Stimulated activated CD4-positive, alpha-beta T cell treated with anti-CD3 and anti-CD28 coated beads, Interleukin-12 subunit alpha, Interleukin-12 subunit beta, amount 100 ng/mL, for 4 hours (primary cell): ENCODE data around the gene RPL36.
"Not testable (repeated sequence)": the region's sequence is repeated elsewhere in the genome, so short reads cannot be mapped to it uniquely, and the experiment has no call there.

Experiments used
- DNase-seq: peaks from one replicate; pipeline ENCODE4 v3.0.0-alpha.2; 2020

The RPL36 gene

GRCh38 chr19:5707576-5708575 lies 17.8 kb downstream of the RPL36 start:
- DNase-seq: no peak

- DNase-seq: no peak
Measured at GRCh38 chr19:5711025-5711424, 20.9 kb downstream of the RPL36 start.

GRCh38 chr19:5711713-5712161 lies 21.6 kb downstream of the RPL36 start:
- no peak for DNase-seq

- no peak for DNase-seq
Measured at GRCh38 chr19:5713228-5713627, 23.1 kb downstream of the RPL36 start.

GRCh38 chr19:5714816-5715215 lies 24.7 kb downstream of the RPL36 start:
- DNase-seq: no peak

- no peak for DNase-seq
Measured at GRCh38 chr19:5717215-5717935, 27.3 kb downstream of the RPL36 start.

GRCh38 chr19:5718037-5718578 lies 28.0 kb downstream of the RPL36 start:
- DNase-seq: peak; percentile 47

- DNase-seq: peak; percentile 44
Measured at GRCh38 chr19:5718579-5719273, 28.6 kb downstream of the RPL36 start.

GRCh38 chr19:5719274-5719960 lies 29.3 kb downstream of the RPL36 start:
- DNase-seq: no peak

- DNase-seq: peak; percentile 98
Measured at GRCh38 chr19:5719961-5720790, 30.1 kb downstream of the RPL36 start, which contains the start of the genes CATSPERD and LONP1. Gene CATSPERD, plus strand, starts transcription at chr19:5720637. Its CDS starts 101 bp downstream, at chr19:5720738. Gene LONP1, minus strand, starts transcription at chr19:5720146. Its CDS starts 14 bp downstream, at chr19:5720132.

GRCh38 chr19:5727453-5728050 lies 37.5 kb downstream of the RPL36 start:
- DNase-seq: no peak

- not testable (repeated sequence) for DNase-seq
Measured at GRCh38 chr19:5733172-5733571, 43.1 kb downstream of the RPL36 start.

GRCh38 chr19:5738423-5738822 lies 48.3 kb downstream of the RPL36 start:
- DNase-seq: no peak
